Endothelial cell of umbilical vein (primary cell): ENCODE data around the gene PIEZO2.

Experiments used
- EZH2 ChIP-seq: IDR thresholded peaks from 2 replicates; pipeline ENCODE4 v1.6.1; 2012; ENCODE audit warnings: borderline replicate concordance, low read depth, mild to moderate bottlenecking, moderate library complexity, low read length, inconsistent platforms; ENCODE audit not compliant: severe bottlenecking
- TF ChIP-seq, protein P1 (sequence below), 2 donors: IDR thresholded peaks; 1 replicate in 1 of 2; 2 replicates in 1 of 2; pipeline ENCODE4 v1.5.1; 2011; ENCODE audit warnings: low read length in 2 of 2, mild to moderate bottlenecking in 2 of 2, moderate library complexity in 2 of 2, control low read depth in 1 of 2, inconsistent platforms in 1 of 2, low read depth in 1 of 2; ENCODE audit not compliant: insufficient read depth in 1 of 2; ENCODE audit errors: extremely low read depth in 1 of 2

DNA sequence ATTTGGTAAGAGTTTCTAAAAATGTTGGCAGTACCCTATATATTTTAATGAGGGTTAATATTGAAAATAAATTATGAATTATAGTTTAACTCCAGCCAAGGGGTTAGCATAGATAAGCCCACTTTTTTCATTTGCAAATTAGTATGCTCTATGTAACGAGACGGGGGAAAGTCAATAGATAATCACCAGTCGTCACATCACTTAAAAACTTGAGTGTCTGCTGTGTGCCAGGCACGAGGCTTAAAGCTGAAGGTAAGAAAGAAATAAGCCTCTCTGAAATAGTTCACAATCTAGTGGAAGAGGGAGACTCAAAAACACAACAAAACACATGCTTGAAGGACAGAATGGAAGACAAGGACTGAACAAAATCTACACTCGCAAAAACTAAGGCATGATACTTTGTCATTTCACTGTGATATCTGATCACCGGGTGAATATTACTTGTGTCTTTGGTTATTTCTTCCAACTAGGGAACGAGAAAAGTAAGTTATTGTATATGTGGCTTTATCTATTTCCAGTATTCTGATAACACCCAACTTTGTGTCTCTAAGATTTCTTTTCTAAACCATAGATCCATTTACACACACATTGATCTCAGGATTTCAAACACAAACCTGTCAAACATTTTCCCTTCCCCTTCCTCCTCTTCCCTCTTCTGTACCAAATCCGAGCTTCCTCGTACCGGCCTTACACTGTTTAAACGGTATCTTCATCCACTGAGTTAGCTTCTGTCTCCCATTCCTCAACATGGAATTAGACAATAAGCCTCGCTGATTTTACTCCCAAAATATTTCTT, 199.1 kb downstream of the PIEZO2 start:
- no peak for TF ChIP-seq EZH2
- TF ChIP-seq, protein P1, sequence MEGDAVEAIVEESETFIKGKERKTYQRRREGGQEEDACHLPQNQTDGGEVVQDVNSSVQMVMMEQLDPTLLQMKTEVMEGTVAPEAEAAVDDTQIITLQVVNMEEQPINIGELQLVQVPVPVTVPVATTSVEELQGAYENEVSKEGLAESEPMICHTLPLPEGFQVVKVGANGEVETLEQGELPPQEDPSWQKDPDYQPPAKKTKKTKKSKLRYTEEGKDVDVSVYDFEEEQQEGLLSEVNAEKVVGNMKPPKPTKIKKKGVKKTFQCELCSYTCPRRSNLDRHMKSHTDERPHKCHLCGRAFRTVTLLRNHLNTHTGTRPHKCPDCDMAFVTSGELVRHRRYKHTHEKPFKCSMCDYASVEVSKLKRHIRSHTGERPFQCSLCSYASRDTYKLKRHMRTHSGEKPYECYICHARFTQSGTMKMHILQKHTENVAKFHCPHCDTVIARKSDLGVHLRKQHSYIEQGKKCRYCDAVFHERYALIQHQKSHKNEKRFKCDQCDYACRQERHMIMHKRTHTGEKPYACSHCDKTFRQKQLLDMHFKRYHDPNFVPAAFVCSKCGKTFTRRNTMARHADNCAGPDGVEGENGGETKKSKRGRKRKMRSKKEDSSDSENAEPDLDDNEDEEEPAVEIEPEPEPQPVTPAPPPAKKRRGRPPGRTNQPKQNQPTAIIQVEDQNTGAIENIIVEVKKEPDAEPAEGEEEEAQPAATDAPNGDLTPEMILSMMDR (IDR thresholded peaks at IDR 0.05; ENCODE audit: extremely low read depth in 1 of 2, insufficient read depth in 1 of 2, low read depth in 1 of 2, low read length in 2 of 2) = no peak
